ENCODE results near the gene DYNLT5.
"Not testable (repeated sequence)": the region's sequence is repeated elsewhere in the genome, so short reads cannot be mapped to it uniquely, and the experiment has no call there.

The DYNLT5 gene

DNA sequence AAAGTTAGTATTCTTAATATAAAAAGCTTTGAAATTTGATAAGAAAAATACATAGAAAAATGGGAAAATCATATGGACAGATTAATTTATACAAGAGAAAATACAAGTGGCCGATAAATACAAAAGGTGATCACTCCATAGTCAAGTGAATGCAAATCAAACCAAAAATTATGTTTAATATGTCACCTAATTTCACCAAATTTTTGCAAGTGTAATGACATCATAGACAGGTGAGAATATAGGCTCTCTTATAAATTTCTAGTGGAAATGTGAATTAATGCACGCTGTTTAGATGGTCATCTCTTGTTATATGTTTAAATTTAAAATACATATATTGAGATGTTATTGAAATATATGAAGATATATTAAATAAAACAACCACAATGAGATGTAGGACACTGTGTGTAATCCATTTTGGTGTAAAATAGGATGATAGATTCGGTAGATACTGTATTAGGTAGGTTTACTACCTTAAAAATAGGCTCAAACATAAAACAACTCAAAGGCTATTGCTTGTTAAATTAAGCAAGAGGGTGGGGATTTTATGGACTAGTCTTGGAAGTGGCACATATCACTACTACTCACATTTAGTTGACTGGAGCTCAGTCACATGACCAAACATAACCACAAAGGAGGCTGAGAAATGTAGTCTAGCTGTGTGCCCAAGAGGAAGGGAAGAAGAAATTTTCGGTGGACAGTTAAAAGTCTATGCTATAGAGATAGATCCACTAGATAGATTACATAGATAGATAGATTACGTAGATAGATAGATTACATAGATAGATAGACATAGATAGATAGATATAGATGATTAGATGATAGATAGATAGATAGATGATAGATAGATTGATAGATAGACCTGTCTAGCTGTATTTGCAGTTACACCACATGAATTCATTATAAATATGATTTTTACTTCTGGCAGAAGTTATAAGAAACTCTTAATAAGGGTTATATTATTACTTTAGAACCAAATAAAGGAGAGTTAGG, 39.7 kb downstream of the DYNLT5 start:
- no peak for DNase-seq

DNA sequence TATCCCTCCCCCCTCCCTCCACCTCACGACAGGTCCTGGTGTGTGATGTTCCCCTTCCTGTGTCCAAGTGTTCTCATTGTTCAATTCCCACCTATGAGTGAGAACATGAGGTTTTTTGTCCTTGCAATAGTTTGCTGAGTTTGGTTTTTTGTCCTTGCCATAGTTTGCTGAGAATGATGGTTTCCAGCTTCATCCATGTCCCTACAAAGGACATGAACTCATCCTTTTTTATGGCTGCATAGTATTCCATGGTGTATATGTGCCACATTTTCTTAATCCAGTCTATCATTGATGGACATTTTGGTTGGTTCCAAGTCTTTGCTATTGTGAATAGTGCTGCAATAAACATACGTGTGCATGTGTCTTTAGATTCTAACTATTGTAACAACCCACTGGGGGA, 43.6 kb downstream of the DYNLT5 start:
- DNase-seq = not testable (repeated sequence)

DNA sequence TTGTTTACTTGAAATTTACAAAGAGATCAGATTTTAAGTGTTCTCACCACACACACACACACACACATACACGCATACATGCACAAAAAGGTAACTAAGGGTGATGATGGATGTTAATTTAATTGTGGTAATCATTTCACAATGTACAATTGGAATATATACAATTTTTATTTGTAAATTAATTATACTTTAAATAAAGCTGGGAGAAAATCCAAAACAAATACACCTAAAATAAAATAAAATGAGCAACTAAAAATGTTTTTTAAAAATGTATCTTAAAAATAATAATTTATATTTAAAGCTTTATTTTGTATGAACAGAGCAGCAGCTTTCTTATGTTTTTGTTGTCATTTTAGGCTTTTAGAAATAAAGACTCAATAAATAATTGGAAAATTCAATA, 57.0 kb downstream of the DYNLT5 start:
- DNase-seq = no peak

DNA sequence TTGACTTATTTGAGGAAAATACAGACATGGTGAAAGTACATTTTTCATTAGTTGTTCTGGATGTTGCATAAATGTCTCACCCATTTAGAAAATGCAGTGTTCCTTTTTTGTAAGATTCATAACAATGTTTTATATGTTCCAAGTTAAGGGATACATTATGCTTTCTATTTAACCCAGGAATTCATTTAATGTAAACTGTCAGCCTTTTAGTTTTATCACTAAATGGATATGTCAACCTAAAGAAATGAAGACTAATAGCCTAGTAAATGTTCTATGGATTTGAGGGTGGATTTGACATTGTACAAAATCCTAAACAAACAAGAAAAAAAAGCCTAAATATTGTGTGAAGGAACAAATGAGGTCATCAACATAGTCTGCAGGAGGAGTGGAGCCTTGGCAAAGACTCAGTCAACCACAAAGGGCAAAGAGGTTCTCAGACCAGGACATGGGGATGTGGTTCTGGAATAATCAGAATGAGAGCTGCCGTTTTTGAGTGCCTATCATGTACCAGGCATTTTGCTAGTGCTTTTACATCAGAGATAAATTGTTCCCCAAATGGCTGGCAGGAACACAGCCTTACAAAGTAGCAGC, 57.6 kb downstream of the DYNLT5 start:
- DNase-seq = no peak

DNA sequence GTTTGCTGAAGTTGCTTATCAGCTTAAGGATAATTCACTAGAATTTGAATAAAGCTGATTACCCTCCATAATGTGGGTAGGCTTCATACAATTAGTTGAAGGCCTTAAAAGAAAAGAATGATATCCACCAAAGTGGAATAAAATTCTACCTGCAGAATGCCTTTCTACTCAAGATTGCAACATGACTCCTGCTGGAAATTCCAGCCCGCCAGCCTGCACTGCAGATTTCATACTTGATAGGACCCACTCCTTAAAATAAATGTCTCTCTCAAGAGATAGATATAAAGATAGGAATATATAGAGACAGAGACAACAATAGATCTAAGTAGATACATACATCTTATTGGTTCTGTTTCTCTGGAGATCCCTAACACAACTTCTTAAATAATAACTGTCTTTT, 72.5 kb downstream of the DYNLT5 start:
- no peak for DNase-seq

Measured in NCI-H2171 (cell line).